GM19397 (cell line): Measurements from ENCODE around the gene VMP1.
"Not testable (repeated sequence)": the region's sequence is repeated elsewhere in the genome, so short reads cannot be mapped to it uniquely, and the experiment has no call there.

Experiments
- ATAC-seq: cut with Tn5 transposase; IDR thresholded peaks from one replicate; pipeline ENCODE4 v1.9.1; 2021; ENCODE audit warnings: mild to moderate bottlenecking, moderate library complexity; ENCODE audit not compliant: unreplicated experiment

The VMP1 gene

DNA sequence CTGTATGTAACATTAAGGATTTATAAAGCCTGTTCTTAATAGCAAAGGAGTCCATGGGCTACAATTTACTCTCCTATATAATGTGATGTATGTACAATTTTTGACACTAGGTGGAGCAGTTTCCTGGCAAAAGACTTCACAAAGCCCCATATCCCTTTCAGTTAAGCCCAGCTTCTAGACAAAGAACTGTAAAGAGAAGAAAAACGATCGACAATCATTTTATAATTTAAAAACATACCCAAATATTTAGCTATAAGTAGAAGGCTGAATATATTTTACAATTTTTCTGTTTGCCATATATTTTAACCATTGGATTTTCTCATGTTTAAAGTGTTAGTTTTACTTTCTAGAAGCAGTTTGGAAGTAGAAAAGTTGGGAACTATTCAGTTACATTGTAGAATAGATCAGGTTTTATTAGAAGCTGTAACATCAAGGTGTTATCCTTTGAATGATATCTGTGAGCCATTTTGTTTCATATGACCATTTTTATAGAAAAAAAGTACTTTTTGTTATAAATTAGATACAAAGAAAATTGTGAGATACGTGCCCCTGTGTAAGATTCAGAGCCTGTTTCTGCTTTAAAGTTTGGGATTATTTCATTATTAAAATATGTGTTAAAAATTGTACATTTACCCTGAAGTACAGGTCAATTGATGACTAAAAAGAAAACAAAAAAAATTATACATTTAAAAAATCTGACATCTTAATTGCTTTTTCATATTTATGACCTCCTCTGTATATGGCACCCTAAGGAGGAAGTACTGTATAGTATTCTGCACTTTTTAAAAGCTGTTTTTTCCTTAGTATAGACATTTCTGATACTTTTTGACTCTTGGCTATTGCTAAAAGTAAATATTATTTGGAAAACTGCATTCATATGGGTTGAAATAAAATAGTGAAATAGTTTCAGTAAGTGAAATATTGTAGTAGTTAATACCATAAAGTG lies 46.3 kb downstream of the VMP1 start:
- ATAC-seq: no peak

DNA sequence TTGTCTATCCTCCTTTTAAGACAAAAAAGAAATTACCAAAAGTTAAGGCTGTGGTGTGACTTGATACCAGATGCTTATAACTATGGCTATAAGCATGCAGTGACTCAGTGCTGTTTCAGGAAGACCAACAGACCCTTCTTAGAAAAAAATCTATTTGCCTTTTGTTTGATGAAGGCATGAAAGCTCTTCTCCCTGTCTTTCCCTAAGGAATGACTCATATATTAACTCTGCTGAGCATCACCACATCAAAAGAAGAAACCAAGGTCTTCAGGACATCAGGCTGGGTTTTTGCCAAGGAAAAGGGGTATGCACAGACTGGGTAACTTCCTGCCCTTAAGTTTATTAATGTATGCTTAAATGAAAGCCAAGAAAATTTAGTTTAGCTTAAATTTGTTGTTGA lies 47.1 kb downstream of the VMP1 start:
- no peak for ATAC-seq

DNA sequence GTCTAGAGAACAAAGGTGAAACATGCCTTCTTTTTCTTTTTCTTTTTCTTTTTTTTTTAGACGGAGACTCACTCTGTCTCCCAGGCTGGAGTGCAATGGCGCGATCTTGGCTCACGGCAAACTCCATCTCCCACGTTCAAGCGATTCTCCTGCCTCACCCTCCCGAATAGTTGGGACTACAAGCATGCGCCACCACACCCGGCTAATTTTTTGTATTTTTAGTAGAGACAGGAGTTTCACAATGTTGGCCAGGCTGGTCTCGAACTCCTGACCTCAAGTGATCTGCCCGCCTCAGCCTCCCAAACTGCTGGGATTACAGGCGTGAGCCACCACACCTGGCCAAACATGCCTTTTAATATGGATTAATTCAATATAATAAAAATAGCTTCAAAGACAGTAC lies 47.6 kb downstream of the VMP1 start:
- ATAC-seq: not testable (repeated sequence)

DNA sequence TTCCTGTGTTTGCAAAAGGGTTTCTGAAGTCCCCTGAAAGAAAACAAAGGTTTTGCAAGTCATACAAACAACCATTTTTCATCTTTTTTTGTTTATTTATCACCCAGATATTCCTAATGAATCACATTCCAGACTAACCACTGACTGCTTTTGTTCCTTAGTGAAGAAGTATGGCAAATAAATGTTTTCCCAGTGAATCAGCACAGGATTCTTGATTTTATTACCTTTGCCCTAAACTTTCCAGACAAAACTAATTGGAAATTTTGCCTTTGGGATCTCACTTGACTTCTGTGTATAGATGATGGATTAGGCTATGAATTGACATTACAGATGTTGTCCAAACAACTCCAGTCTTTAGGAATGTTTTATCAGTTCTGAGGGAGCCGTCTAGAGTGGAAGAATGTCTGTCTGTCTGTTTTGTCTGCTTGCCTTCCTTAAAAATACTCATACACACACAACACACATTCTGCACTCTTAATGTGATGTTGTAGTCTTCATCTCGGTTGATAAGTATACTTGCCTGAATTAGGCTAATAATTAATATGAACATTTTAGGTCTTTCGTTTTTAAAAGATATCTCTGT lies 48.9 kb downstream of the VMP1 start:
- no peak for ATAC-seq

DNA sequence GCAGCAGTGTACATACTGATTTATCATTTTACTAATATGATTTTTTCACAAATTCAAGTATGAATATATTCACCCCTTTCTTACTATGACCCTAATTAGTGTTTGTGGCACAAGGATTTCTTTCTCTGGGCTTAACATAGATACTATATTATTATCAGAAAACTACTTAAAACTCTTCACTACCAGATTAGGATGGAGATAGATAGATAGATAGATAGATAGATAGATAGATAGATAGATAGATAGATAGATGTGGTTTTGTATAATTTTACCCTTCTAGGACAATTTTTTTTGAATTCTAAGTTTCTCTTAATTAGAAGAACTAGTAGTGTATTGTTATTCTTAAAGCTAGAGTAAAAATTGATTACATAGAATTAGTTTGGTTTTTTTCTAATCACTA lies 49.6 kb downstream of the VMP1 start:
- ATAC-seq: no peak

DNA sequence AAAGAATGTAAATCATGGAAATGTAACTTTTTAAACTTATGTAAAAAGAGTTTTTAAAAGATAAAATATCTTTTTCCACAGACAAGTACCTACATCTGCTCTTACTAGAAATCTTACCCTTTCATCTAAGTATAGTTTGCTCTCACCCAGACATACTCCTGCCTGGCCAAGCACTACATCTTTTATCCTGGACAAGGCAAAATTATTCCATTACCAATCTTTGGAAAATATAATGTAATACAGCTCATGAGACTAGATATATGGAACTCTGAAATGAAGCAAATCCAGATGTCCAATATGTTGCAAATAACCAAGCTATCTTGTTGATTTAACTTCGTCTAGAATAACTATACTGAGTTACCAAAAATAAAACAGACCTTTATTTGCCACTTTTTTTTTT lies 50.0 kb downstream of the VMP1 start:
- no peak for ATAC-seq

DNA sequence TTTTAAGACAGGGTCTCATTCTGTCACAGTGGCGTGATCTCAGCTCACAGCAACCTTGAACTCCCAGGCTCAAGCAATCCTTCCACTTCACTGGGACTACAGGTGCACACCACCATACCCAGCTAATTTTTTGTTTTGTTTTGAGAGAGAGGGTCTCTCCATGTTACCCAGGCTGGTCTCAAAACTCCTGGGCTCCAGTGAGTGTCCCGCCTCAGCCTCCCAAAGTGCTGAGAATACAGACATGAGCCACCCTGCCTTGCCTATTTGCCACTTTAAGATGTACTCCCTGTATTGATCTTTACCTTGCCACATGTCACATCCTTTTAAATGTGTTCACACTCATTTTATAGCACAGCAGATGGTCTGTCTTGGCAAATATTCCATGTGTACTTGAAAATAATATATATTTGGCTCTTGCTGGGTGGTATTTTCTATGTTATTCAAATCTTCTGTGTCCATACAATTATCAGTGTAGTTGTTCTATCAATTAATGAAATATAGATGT lies 50.5 kb downstream of the VMP1 start:
- no peak for ATAC-seq

DNA sequence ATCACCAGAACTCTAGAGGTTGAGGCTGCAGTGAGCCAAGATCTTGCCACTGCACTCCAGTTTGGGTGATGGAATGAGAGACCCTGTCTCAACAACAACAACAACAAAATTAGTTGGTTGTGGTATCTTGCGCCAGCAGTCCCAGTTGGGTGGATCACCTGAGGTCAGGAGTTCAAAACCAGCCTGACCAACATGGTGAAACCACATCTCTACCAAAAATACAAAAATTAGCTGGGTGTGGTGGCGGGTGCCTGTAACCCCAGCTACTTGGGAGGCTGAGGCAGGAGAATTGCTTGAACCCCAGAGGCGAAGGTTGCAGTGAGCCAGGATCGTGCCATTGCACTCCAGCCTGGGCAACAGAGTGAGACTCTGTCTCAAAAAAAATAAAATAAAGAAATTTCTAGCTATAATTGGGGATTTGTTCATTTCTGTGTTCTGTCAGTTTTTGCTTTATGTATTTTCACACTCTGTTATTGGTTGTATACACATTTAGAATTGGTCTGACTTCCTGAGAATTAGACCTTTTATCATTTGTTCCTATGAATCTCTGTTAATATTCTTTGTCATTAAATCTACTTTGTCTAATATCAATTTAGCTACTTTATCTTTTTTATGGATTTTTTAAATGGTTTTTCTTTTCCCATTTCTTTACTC lies 51.7 kb downstream of the VMP1 start:
- not testable (repeated sequence) for ATAC-seq

DNA sequence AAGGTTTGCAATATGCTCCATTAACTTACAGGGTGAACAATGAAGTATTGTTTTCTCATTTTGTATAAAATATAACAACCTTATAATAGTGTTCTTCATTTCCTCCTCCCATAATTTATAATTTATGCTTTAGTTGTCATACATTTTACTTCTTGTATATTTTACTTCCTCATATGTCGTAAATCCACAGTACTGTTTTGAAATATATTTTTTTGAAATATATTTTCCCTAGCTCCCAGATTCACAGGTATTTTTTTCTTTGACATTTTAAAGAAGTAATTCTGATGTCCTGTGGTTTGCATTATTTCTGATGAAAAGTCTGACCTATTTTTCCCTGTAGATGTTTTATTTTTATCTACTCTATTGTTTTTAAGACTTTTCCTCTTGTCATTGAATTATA lies 52.7 kb downstream of the VMP1 start:
- ATAC-seq: no peak

DNA sequence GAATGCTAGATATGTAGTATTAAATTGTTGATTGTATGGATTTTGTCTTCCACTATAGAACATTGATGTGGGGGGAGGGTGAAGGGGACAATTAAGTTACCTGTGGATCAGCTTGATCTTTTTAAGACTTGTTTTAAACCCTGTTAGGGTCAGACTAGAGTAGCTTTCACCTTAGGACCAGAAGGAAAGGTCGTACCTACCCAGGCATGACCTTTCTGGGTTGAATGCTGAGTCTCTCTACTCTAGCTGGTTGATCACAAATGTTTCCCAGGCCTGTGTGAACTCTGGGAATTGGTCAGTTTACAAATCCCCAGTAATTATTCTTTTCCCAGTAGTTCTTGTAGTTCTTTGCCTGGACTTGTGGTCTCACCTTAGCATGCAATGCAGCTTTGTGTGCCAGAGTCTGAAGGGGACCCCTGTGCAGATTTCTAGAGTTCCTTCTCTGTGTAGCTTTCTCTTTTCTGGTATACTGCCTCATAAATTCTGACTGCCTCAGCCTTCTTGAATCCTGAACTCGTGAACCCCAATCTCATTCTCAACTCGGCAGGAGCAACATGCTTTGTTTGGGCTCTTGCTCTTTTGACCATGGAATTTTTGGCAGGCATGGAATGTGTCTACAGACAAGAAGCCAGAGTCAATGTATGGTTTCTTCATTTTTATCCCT lies 54.1 kb downstream of the VMP1 start:
- no peak for ATAC-seq

DNA sequence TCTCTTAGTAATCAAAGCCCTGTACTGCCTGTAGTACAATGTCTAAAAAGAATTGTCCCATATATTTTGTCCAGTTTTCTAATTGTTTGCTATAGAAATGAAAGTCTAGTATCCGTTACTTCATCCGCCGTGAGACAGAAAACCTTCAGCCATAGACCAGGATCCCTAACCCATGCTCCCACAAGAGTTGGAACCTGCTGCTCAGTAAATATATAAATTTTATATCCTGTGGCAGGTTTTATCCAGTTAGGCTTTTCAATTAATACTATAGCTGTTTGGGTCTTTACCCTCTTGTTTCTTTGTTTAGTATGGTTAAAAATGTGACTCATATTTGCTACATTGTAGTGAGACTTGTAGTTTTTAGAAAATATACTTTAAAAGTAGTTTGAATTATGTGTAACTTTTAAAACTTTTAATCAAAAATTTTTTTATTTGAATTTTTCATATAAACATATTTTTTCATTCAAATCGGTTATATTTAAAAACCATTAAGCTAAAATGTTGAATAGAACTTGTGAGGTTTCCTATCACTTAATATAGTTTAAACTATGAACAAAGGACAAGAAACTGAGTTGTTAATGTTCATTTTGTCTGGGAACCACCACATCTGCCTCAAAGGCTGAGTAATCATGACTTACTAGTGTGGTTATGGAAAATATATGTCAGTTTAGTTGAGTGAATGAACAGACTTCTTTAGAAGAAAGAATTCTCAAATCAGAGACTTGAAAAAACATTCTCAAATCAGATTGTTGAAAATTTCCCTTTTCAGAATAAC lies 54.8 kb downstream of the VMP1 start:
- no peak for ATAC-seq

DNA sequence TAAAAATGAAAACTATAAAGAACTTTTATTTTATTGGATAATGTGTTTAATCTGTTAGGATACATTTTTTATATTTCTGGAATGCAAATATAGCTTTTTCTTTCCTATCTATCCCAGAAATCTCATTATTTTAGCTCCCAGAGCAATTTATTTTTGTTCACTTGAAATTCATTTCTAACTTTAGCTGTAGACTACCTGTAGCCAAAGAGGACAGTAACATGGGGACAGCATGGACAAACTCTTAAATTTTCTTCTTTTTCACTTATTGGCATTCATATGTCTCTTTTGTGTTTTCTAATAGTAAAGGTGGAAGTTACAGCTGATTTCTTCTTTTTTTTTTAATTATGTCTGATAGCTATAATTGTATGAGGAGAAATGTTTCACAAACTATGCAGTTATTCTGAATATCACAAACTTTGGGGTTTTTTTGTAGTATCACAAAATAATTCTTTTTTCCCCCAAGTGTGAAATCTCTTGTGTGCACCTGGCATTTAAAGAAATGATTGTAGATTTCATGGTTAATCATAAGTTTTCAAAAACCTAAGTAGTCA lies 55.4 kb downstream of the VMP1 start:
- no peak for ATAC-seq

DNA sequence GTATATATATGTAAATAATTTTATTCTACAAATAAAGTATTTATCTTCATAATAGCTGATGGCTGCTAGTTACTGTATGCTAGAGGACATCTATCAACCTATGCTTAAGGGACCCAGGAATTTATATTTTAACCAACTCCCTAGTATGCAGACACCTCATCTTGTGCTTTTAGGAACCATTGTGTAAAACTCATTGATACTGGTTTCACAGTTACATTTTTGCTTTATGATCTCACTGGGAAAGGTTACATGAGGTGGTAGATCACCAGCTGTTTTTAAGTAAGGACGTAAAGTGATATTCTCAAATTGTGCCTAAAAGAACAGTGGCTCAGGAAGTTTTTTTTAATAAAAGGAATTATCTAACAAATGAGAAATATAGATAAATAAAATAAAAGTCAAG lies 56.4 kb downstream of the VMP1 start:
- ATAC-seq: no peak

DNA sequence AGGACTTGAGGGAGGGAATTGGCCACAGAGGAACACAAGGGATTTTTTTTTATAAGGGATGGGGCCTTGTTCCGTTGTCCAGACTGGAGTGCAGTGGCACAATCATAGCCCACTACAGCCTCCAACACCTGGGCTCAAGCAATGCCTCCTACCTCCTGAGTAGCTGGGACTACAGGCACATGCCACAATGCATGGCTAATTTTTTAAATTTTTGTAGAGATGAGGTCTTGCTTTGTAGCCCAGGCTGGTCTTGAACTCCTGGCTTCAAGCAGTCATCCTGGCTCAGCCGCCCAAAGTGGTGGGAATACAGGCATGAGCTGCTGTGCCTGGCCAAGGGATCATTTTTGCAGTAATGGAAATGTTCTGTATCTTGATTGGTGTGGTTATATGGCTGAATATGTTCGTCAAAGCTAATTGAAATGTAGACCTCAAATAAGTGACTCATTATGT lies 56.9 kb downstream of the VMP1 start:
- no peak for ATAC-seq

DNA sequence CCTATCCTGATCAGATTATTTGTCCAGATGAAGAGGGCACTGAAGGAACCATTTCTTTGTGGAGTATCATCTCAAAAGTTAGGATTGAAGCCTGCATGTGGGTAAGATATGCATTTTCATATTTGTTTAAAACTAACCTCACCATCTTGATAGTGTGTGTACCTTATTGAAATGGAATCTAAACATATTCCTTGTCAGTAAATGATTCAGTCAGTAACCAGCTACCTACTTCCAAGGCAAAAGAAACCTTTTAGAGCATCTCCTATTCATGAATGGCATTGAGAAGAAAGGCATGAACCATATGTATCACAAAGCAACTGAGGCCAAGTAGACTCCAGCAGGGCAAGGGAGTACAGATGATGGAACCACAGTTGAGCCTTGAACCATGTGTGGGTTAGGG lies 57.6 kb downstream of the VMP1 start:
- no peak for ATAC-seq

DNA sequence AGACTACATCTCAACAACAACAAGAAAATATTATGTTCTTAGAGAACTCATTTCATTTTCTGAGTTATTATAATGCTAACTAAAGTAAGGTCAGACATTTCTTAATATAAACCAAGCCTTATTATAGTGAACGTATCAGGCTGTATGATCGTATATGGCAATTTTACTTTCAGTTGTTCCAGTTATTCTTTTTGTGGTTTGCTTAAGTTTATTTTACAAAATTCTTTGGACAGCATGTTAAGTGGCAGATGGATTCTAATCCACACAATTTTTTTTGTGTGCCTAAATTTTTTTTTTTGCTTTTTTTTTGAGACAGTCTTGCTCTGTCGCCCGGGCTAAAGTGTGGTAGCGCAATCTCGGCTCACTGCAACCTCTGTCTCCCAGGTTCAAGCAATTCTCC lies 59.0 kb downstream of the VMP1 start:
- no peak for ATAC-seq

DNA sequence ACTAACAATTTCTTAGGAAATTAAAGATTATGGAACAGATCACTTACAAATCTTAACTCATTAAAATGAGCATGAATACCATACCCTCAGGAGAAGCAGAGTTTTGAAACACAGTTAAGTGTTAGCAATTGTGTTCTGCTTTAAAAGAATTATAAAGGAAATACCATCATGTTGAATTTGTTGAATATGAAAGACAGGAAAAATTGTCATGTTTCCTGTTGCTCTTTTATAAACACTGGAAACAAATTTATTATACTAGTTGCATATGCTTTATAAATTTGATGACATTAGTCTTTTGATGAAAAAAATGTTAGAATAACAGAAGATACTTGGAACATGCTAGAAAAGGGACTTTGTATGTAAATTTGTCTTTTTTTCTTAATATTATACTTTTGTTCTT lies 59.7 kb downstream of the VMP1 start:
- ATAC-seq: no peak

DNA sequence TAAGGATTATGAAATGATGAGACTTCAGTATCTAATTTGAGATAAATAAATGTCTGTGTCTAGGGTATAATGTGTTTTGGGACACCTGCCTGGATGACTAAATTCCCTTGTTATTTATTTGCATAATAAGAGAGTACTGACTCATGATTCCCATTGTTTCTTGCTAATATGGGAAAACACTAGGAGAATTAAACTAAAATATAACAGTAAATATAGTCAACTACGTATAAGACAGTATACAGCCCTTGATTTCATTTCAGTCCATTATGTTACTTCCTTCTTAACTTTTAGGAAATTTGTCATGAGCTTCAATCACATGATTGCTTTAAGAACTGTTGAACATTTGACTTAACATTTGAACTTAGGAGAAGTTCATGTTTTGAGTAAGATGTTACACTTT lies 62.4 kb downstream of the VMP1 start:
- no peak for ATAC-seq

DNA sequence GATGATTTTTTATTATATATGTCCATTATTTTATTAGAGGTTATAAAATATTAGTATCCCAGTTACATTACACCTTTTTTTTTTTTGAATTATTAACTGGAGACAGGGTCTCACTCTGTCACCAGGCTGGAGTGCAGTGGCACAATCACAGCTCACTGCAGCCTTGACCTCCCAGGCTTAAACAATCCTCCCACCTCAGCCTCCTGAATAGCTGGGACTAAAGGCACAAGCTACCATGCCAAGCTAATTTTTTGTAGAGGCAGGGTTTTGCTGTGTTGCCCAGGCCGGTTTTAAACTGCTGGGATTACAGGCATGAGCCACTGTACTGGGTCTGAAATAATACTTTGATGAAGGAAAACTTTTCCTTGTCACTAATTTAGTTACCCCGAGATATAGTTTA lies 63.6 kb downstream of the VMP1 start:
- ATAC-seq: no peak

DNA sequence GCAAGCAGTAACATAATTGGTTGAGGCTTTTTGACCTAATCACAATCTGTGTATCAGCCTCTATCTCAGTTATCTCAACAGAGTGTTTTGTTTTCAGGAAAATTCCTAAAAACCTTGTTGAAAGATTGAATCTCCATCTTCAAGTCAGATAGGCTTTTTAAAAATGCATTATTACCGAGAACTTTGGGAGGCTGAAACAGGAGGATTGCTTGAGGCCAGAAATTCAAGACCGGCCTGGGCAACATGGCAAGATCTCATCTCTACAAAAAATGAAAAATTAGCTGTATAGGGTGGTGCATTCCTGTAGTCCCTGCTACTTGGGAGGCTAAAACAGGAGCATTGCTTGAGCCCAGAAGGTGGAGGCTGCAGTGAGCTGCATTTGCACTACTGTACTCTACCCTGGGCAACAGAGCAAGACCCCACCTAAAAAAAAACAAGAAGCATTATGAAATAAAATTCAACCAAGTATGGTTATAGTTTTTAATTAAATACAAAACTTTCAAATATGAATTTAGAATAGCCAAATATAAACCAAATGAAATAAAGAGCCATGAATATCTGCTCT lies 68.4 kb downstream of the VMP1 start:
- no peak for ATAC-seq
